Endothelial cell of umbilical vein (primary cell): ENCODE results near the gene SPTBN4.

ENCODE experiments used
- CTCF ChIP-seq, 2 donors: IDR thresholded peaks; 1 replicate in 1 of 2; 2 replicates in 1 of 2; pipeline ENCODE4 v1.5.1; 2011; ENCODE audit warnings: low read length in 2 of 2, mild to moderate bottlenecking in 2 of 2, moderate library complexity in 2 of 2, control low read depth in 1 of 2, inconsistent platforms in 1 of 2, low read depth in 1 of 2; ENCODE audit not compliant: insufficient read depth in 1 of 2; ENCODE audit errors: extremely low read depth in 1 of 2
- EZH2 ChIP-seq: IDR thresholded peaks from 2 replicates; pipeline ENCODE4 v1.6.1; 2012; ENCODE audit warnings: borderline replicate concordance, low read depth, mild to moderate bottlenecking, moderate library complexity, low read length, inconsistent platforms; ENCODE audit not compliant: severe bottlenecking
- FOS ChIP-seq: IDR thresholded peaks from 2 replicates; pipeline ENCODE4 v1.6.1; 2011; ENCODE audit warnings: mild to moderate bottlenecking, low read length, moderate library complexity, borderline replicate concordance; ENCODE audit not compliant: insufficient read depth
- GATA2 ChIP-seq: IDR thresholded peaks from 2 replicates; pipeline ENCODE4 v1.7.0; 2011; ENCODE audit warnings: low read depth, mild to moderate bottlenecking, moderate library complexity, mixed read lengths, low read length; ENCODE audit not compliant: insufficient read length, insufficient read depth
- JUN ChIP-seq: IDR thresholded peaks from 2 replicates; pipeline ENCODE4 v1.6.1; 2011; ENCODE audit warnings: borderline replicate concordance, low read depth; ENCODE audit not compliant: insufficient read length, insufficient read depth
- MAX ChIP-seq: IDR thresholded peaks from 2 replicates; pipeline ENCODE4 v1.6.1; 2011; ENCODE audit not compliant: insufficient read depth, insufficient read length
- POLR2A ChIP-seq: IDR thresholded peaks from 2 replicates; pipeline ENCODE4 v1.6.1; 2012; ENCODE audit warnings: low read depth, mild to moderate bottlenecking, control low read depth, low read length
- POLR2AphosphoS5 ChIP-seq: IDR thresholded peaks from 2 replicates; pipeline ENCODE4 v1.6.1; 2012; ENCODE audit warnings: low read depth, mild to moderate bottlenecking, control low read depth, low read length, moderate library complexity; ENCODE audit not compliant: insufficient read depth

GRCh38 chr19:40466985-40467734 lies at the start of gene SPTBN4:
- TF ChIP-seq EZH2 (peak; percentile 67), CTCF (IDR thresholded peaks at IDR 0.05; ENCODE audit: extremely low read depth in 1 of 2, insufficient read depth in 1 of 2, low read depth in 1 of 2, low read length in 2 of 2) (no peak), POLR2A (no peak), POLR2AphosphoS5 (no peak), JUN (no peak), MAX (no peak), GATA2 (no peak), FOS (no peak)
